Tibial artery (tissue), 4 donors: Measurements from ENCODE around the gene DNAJC1.

Experiments
- DNase-seq, 2 donors: peaks; one replicate each; pipeline ENCODE4 v3.0.0-alpha.2; 2019
- H3K27ac ChIP-seq, 2 donors: fragments of 200-600 bp; sonication (generic) in 1 of 2; 1 replicate in 1 of 2; 2 replicates in 1 of 2; pipeline ENCODE4 v1.5.1; 2018 to 2019; ENCODE audit warnings: mild to moderate bottlenecking in 1 of 2
- H3K27me3 ChIP-seq, 2 donors: fragments of 200-600 bp; sonication (generic) in 1 of 2; one replicate each; pipeline versions ENCODE4 v1.5.1 to v1.6.0; 2016 to 2019
- H3K36me3 ChIP-seq, 3 donors: fragments of 200-600 bp; sonication (generic) in 2 of 3; one replicate each; pipeline ENCODE4 v1.5.1; 2016 to 2019; ENCODE audit warnings: mild to moderate bottlenecking in 2 of 3
- H3K4me1 ChIP-seq, 4 donors: fragments of 200-600 bp; sonication (generic) in 2 of 4; 1 replicate in 3 of 4; 2 replicates in 1 of 4; pipeline ENCODE4 v1.5.1; 2016 to 2019
- H3K4me3 ChIP-seq, 2 donors: fragments of 200-600 bp; sonication (generic) in 1 of 2; 1 replicate in 1 of 2; 2 replicates in 1 of 2; pipeline ENCODE4 v1.5.1; 2018 to 2019; ENCODE audit warnings: mild to moderate bottlenecking in 2 of 2
- H3K9me3 ChIP-seq, 3 donors: fragments of 200-600 bp; sonication (generic) in 1 of 3; one replicate each; pipeline ENCODE4 v1.5.1; 2016 to 2019
- CTCF ChIP-seq, 2 experiments: fragments of 200-600 bp in 1 of 2; fragments of 450-650 bp in 1 of 2; IDR thresholded peaks; one replicate each; pipeline ENCODE4 v1.5.1; 2017 to 2019; ENCODE audit warnings: antibody characterized with exemption in 2 of 2, mild to moderate bottlenecking in 1 of 2, moderate library complexity in 1 of 2
- intact Hi-C: fragments of 100-400 bp; cut with DNase I; formaldehyde crosslinking; loops from one replicate; pipeline ENCODE4 v1.15.0; 2023; ENCODE audit warnings: low total_unique reads

DNAJC1 gene

DNA sequence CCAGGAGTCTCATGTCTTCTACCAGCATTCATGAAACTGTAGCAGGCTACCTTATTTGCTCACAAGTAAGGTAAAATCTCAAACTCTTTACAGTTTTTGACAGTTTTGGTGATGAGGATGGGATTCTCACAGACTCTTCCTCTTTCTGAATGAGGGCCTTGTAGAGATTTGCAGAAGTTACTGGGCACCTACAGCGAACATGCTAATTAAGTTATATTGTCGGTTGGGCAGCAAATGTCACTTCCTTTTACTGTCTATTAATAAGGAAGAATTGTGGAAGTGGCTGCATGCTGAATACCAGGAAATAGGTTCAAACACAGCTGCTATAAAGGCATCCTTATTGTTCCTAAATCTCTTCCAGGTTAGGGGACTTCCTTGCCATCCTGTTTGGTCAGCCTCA is 189.6 kb downstream of the DNAJC1 start:
- no peaks in the 10 kb centered on the region for H3K4me1 ChIP-seq
- peaks cover 0 to 8% (median 0%) of the 10 kb centered on the region in 3 donors for H3K36me3 ChIP-seq
- H3K27ac ChIP-seq = no peak overlapping the region
- no peak for TF ChIP-seq CTCF (IDR thresholded peaks at IDR 0.05)
- DNase-seq = no peak
- H3K4me3 ChIP-seq = no peak overlapping the region
- H3K27me3 ChIP-seq = no peaks in the 10 kb centered on the region
- H3K9me3 ChIP-seq = no peaks in the 10 kb centered on the region
- intact Hi-C loops = no loop called here

DNA sequence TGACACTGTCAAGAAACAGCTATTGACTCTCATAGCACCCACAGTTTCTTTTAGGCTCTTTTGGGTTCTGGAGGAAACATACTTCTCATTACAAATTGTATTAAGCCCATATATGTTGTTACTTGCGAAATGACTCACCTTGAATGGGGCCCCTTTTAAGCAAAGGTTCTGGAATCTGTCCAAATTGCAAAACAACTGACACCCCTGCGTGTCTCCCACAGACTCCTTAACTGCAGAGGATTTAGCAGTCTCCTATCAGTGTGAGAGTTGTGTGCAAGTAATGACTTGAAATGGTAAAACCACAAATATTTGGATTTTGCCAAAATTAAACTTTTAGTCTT is 192.3 kb downstream of the DNAJC1 start:
- no peak for DNase-seq
- no peak for TF ChIP-seq CTCF (IDR thresholded peaks at IDR 0.05)

GRCh38 chr10:21810582-21811244 is 192.8 kb downstream of the DNAJC1 start:
- intact Hi-C loops = no loop called here
- H3K27me3 ChIP-seq = no peaks in the 10 kb centered on the region
- TF ChIP-seq CTCF (IDR thresholded peaks at IDR 0.05) = no peak
- no peak overlapping the region for H3K27ac ChIP-seq
- H3K4me3 ChIP-seq = no peak overlapping the region
- H3K9me3 ChIP-seq = no peaks in the 10 kb centered on the region
- H3K36me3 ChIP-seq = peaks cover 0 to 8% (median 0%) of the 10 kb centered on the region in 3 donors
- DNase-seq = no peak
- H3K4me1 ChIP-seq = peaks cover 0 to 8% (median 2%) of the 10 kb centered on the region in 4 donors

More for the DNA sequence above, 192.3 kb downstream of the DNAJC1 start:
- Histone ChIP-seq H3K36me3 (peaks cover 0 to 8% (median 0%) of the 10 kb centered on the region in 3 donors), H3K27ac (no peak overlapping the region), H3K4me3 (no peak overlapping the region), H3K4me1 (peaks cover 0 to 8% (median 2%) of the 10 kb centered on the region in 4 donors), H3K27me3 (no peaks in the 10 kb centered on the region), H3K9me3 (no peaks in the 10 kb centered on the region)
- intact Hi-C loops = no loop called here

DNA sequence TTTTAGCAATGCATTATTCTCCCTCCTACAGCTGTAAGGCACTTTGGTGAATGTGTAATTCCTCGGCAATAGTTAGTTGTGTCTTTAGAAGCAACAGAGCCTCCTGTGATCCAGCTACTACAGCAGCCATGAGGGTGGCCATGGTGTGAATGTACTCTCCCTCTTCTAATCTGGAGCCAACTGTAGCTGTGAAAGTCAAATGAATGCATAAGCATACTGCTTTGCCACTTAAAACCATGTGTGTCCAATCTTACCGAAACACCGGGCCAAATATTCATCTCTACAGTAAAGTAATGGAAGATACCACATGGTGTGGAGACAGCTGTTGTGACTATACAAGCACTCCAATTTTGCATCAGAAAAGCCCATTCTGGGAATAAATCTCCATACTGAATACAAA is 195.0 kb downstream of the DNAJC1 start:
- Histone ChIP-seq H3K27me3 (no peaks in the 10 kb centered on the region), H3K4me1 (peaks cover 0 to 8% (median 2%) of the 10 kb centered on the region in 4 donors), H3K4me3 (no peak overlapping the region), H3K9me3 (no peaks in the 10 kb centered on the region), H3K27ac (no peak overlapping the region), H3K36me3 (no peaks in the 10 kb centered on the region)
- no peak for TF ChIP-seq CTCF (IDR thresholded peaks at IDR 0.05)
- intact Hi-C loops = no loop called here
- DNase-seq = no peak

GRCh38 chr10:21807180-21807579 is 196.3 kb downstream of the DNAJC1 start:
- no peak overlapping the region for H3K4me3 ChIP-seq
- H3K27me3 ChIP-seq = no peaks in the 10 kb centered on the region
- peaks cover 0 to 8% (median 2%) of the 10 kb centered on the region in 4 donors for H3K4me1 ChIP-seq
- no peak for TF ChIP-seq CTCF (IDR thresholded peaks at IDR 0.05)
- intact Hi-C loops = no loop called here
- no peaks in the 10 kb centered on the region for H3K36me3 ChIP-seq
- no peak for DNase-seq
- H3K27ac ChIP-seq = no peak overlapping the region
- H3K9me3 ChIP-seq = no peaks in the 10 kb centered on the region

- H3K4me1 ChIP-seq = peaks cover 0 to 8% (median 2%) of the 10 kb centered on the region in 4 donors
- H3K27ac ChIP-seq = no peak overlapping the region
- H3K4me3 ChIP-seq = no peak overlapping the region
- H3K27me3 ChIP-seq = no peaks in the 10 kb centered on the region
- no peak for TF ChIP-seq CTCF (IDR thresholded peaks at IDR 0.05)
- DNase-seq = no peak
- no peaks in the 10 kb centered on the region for H3K9me3 ChIP-seq
- no peaks in the 10 kb centered on the region for H3K36me3 ChIP-seq
- intact Hi-C loops = no loop called here
Observed at GRCh38 chr10:21803374-21803773, 200.2 kb downstream of the DNAJC1 start.
